Measurements from ENCODE around the gene TBX4.
"Not testable (repeated sequence)": the region's sequence is repeated elsewhere in the genome, so short reads cannot be mapped to it uniquely, and the experiment has no call there.

The TBX4 gene

GRCh38 chr17:61431594-61432311, 20.5 kb upstream of the TBX4 start:
- no peak for DNase-seq

- DNase-seq, result no peak
Observed at GRCh38 chr17:61436273-61436672, 15.9 kb upstream of the TBX4 start.

- no peak for DNase-seq
Observed at GRCh38 chr17:61436995-61437704, 15.1 kb upstream of the TBX4 start.

GRCh38 chr17:61440697-61441096, 11.5 kb upstream of the TBX4 start:
- DNase-seq, result no peak

GRCh38 chr17:61441507-61441906, 10.7 kb upstream of the TBX4 start:
- DNase-seq, result not testable (repeated sequence)

GRCh38 chr17:61442136-61442775, 10.0 kb upstream of the TBX4 start:
- DNase-seq, result no peak

- DNase-seq, result no peak
Observed at GRCh38 chr17:61442878-61443474, 9.2 kb upstream of the TBX4 start.

- DNase-seq, result no peak
Observed at GRCh38 chr17:61443475-61443882, 8.7 kb upstream of the TBX4 start.

GRCh38 chr17:61444075-61444474, 8.1 kb upstream of the TBX4 start:
- DNase-seq, result no peak

GRCh38 chr17:61444831-61445230, 7.4 kb upstream of the TBX4 start:
- peak in 1 of 3 experiments; percentile 2 for DNase-seq

GRCh38 chr17:61447358-61447757, 4.9 kb upstream of the TBX4 start:
- no peak for DNase-seq

GRCh38 chr17:61448042-61448441, 4.2 kb upstream of the TBX4 start:
- DNase-seq, result no peak

- not testable (repeated sequence) for DNase-seq
Observed at GRCh38 chr17:61449140-61449539, 3.1 kb upstream of the TBX4 start.

- DNase-seq, result no peak
Observed at GRCh38 chr17:61449707-61450640, 2.2 kb upstream of the TBX4 start.

GRCh38 chr17:61450641-61451537, 1.3 kb upstream of the TBX4 start:
- DNase-seq, result no peak

GRCh38 chr17:61451538-61452300, 503 bp upstream of the TBX4 start:
- DNase-seq, result no peak

GRCh38 chr17:61453566-61454380, 1.6 kb downstream of the TBX4 start:
- no peak for DNase-seq

- DNase-seq, result no peak
Observed at GRCh38 chr17:61454381-61455323, 2.4 kb downstream of the TBX4 start.
